Fibroblast of peridontal ligament (primary cell): Measurements from ENCODE around the gene MSLN.
"Not testable (repeated sequence)": the region's sequence is repeated elsewhere in the genome, so short reads cannot be mapped to it uniquely, and the experiment has no call there.

Experiments used
- DNase-seq: peaks from one replicate; pipeline ENCODE4 v3.0.0-alpha.2; 2010; ENCODE audit errors: extremely low read depth

MSLN gene

DNA sequence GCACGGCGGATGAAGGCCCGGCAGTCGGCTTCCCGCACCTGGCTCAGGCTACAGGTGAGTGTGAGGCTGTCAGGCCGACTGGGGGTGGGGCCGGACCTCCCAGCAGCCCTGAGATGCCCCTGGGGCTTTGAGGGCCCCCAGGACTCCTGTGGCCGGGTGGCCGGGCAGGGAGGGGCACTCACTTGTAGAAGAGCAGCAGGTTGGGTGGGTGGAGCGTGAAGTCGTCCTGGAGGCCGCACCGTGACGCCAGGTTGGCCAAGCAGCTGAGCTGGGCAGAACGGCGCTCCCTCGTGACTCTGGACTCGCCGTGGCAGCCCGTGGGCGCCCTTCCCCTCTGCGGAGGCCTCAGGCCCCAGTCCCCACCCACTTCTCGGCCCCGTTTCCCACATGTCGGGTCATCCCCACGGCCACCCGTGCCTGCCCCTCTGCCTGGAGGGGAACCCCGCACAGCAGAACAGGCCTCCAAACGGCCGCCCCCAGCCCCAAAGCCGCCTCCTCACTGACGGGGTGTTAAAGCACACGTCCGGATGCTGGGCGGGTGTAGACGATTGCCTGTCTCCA is 14.8 kb downstream of the MSLN start:
- no peak for DNase-seq

DNA sequence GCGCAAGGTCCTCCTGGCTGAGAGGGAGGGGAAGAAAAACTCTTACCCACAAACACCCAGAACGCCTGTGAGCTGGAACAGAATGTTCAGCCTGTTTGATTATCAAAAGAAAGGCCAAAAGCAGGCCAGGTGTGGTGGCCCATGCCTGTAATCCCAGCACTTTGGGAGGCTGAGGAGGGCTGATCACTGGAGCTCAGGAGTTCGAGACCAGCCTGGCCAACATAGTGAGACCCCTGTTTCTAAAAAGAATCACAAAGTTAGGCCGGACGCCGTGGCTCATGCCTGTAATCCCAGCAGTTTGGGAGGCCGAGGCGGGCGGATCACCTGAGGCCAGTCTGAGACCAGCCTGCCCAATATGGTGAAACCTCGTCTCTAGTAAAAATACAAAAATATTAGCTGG is 15.8 kb downstream of the MSLN start:
- DNase-seq, result not testable (repeated sequence)

DNA sequence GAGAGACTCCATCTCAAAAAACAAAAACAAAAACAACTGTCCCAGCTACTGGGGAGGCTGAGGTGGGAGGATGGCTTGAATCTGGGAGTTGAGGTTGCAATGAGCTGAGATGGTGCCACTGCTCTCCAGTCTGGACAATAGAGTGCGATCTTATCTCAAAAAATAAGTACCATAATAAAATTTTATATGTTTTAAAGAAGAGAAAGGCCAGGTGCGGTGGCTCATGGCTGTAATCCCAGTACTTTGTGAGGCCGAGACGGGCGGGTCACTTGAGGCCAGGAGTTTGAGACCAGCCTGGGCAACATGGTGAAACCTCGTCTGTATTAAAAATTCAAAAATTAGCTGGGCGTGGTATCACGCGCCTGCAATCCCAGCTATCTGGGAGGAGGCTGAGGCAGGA is 16.3 kb downstream of the MSLN start:
- no peak for DNase-seq

DNA sequence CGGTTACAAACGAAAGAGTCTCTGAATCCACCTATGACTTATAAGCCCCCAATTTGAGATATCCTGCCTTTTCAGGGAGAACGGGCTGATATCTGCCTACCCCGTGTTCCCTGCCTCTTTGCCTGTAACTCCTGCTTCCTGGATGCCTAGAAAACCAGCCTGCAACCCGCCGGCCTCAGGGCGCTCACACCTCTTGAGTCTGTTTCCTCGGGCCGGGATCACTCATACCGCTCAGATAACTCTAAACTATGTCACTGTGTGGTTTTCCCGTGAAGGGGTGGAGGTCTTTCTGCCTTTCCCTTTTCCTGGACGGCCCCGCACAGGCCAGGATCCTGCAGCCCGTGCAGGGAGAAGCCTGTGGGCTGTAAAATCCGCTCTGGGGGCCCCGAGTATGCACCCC is 17.3 kb downstream of the MSLN start:
- no peak for DNase-seq

DNA sequence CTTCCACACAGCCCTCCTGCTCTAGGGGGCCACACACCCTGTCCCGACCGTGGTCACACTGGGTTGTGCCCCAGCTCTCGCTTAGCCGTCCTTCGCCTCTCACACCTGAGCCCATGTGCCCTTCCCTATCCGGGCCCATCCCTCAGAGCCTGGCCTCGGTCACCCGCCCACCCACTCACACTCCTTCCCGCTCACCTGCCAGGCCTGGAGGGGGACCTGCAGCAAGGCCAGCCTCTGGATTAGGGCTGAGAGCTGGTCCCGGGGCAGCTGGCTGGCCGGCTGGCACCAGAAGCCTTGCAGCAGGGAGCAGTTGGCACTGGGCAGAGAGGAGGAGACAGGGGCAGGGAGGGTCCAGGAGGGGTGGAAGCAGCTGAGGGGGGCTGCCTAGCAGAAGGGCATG is 17.9 kb downstream of the MSLN start:
- DNase-seq, result no peak

DNA sequence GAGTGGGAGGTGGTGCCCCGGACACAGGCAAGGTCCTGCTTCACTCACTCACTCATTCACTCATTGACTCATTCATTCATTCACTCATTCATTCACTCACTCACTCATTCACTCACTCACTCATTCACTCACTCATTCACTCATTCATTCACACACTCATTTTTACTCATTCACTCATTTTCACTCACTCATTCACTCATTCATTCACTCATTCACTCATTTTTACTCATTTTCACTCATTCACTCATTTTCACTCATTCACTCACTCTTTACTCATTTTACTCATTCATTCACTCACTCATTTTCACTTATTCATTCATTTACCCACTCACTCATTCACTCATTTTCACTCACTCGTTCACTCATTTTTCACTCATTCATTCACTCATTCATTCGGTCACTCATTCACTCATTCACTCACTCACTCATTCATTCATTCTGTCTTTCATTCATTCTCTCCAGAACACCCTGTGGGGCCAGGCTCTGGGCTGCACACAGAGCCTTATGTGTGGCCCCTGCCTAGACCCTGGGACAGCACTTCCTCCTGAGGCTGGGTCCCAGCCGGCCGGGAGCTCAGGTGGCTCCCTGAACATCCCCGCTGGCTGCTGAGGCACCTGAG is 18.5 kb downstream of the MSLN start:
- no peak for DNase-seq

DNA sequence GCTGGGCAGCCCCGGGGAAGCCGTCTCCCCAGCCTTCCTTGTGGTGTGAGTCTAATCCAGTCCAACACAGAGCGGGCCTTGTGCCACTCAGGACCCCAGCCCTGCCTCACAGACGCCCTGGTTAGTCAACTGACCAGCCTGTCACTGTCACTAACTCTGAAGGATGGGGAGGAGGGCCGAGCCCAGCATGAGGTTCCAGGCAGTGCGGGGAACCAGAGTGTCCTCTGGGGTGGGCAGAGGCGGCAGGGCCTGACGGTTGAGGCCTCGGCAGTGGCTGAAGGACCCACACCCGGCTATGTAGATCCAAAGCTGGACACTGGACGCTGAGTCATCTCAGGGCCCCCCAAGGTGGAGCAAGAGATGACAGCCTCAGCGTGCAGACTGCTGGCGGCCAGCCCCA is 19.0 kb downstream of the MSLN start:
- DNase-seq, result no peak

DNA sequence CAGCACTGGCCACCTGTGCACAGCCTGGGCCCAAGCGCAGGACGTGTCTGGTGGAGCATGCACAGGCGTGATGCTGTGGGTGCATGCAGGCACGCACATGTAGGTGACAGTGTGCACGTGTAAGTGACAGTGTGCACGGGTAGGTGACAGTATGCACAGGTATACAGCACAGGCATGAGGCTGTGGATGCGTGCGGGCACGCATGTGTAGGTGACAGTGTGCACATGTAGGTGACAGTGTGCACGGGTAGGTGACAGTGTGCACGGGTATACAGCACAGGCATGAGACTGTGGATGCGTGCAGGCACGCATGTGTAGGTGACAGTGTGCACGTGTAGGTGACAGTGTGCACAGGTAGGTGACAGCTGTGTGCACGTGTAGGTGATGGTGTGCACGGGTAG is 19.8 kb downstream of the MSLN start:
- DNase-seq, result no peak

DNA sequence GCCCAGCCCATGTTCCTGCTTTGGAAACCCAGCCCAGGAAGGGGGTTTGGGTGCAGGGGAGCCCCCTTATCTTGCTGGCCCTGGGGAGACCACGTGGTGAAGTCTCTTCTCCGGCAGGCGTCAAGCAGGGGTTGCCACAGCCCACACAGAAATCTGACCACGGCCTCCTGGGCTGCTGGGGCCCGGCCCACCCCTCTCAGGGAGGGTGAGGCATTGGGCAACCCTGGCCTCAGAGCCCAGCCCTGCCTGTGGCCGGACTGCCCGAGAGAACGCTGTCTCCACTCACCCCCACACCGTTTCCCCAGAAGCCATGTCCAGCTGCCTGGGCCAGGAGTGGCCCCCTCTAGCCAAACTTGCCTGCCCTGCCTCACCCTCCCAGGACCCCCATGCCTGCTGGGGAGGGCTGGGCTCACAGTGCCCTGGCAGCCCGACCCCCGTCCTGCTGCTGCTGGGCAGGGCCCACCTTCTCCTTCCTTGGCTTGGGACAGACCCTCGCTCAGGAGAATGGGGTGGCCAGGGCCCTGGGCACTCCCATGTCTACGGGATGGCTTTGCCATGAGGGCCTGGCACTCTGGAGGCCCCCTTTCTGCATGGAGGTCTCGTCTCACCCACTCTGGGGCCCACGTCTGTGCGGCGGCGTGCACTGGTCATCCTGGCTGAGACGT is 20.9 kb downstream of the MSLN start:
- DNase-seq, result no peak

DNA sequence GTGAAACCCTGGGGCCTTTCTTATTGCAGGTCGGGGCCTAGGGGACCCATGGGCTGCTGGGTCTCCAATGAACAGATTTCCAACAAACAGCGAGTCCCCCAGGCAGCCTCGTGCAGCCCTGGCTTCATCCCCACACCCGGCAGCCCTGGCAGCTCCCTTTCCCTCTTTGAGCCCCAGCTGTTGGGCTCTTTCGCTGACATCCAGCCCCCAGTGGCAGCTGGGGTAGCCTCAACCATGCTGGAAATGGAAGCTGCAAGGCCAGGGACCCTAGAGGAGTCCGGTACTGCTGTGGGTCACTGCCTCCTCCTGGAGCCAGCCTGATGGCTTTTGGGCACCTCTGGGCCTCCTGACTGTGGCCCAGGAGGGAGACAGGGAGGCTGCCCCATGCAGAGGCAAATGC is 21.7 kb downstream of the MSLN start:
- DNase-seq, result no peak

DNA sequence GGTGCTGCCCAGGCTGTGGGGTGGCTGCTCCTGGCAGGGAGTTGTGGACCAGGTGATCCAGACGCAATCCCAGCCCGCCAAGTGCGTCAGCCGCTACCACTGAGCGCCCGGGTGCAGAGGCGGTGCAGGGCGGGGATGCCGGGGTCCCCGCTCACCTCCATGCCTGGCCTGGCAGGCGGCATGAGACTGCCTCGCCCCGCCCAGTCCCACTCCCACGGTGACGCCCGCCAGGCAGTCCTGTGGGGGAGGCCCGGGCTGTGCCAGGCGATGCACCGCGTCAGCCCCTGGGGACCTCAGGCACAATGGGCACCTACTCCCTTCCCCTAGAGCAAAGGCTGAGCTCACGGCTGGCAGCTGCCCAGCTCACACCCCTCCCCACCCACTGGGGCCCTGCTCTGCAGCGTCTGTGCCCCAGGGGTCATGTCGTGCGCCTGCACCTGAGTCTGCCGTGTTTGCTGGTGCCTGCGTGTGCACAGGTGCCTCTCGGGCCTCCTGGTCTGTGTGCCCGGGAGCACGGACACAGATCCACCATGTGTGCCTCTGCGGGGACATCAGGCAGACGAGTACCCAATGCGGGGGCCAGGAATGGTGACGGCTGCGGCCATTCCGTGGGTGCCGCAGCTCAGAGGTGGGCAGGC is 22.4 kb downstream of the MSLN start:
- no peak for DNase-seq

DNA sequence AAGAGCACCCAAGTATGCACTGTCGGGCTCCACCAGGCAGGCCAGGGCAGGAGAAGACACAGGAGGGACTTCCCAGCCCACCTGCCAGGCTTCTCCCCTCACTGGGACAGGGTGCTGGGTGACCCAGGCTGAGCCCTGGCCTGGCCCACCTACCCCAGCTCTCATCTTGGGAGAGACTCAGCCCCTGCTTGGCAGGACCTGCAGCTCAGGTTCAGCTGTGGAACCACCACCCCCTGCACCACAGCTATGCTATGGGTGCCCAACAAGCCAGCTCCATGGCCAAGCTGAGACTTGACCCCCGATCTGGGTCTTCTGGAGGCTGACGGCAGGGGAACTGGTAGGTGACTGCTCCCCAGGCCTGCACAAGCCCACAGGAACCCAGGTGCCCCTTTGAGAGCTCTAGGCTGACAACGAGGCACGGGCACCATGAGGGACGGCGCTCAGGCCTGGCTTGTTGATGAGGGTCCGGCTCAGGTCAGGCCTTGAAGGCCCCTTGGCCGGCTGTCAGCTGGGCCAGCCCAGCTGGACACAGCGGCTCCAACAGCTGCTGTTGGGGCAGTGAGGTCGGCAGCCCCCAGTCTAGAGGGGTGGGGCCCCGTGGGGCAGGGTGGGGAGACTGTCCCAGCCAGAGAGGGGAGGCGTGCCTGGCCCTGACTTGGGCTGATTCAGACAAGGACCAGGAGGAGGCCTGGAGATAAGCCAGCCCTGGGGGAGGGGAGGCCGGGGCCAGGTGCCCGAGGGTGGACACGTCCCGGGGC is 23.0 kb downstream of the MSLN start:
- no peak for DNase-seq

DNA sequence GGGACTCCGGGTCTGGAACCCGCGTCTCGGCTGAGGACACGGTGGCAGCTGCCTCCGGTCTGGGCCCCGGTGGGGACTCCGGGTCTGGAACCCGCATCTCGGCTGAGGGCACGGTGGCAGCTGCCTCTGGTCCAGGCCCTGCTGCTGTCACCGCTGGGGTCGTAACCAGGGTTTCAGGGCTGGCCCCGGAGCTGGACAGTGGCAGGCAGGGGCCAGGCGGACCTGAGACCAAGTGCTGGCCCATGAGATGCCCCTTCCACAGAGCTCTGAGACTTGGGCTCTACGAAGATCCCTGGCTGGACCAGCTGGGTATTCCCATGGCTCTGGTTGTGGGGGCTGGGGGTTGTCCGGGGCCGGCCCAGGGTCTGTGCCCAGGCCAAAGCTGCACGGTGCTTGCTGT is 23.9 kb downstream of the MSLN start:
- DNase-seq, result no peak

DNA sequence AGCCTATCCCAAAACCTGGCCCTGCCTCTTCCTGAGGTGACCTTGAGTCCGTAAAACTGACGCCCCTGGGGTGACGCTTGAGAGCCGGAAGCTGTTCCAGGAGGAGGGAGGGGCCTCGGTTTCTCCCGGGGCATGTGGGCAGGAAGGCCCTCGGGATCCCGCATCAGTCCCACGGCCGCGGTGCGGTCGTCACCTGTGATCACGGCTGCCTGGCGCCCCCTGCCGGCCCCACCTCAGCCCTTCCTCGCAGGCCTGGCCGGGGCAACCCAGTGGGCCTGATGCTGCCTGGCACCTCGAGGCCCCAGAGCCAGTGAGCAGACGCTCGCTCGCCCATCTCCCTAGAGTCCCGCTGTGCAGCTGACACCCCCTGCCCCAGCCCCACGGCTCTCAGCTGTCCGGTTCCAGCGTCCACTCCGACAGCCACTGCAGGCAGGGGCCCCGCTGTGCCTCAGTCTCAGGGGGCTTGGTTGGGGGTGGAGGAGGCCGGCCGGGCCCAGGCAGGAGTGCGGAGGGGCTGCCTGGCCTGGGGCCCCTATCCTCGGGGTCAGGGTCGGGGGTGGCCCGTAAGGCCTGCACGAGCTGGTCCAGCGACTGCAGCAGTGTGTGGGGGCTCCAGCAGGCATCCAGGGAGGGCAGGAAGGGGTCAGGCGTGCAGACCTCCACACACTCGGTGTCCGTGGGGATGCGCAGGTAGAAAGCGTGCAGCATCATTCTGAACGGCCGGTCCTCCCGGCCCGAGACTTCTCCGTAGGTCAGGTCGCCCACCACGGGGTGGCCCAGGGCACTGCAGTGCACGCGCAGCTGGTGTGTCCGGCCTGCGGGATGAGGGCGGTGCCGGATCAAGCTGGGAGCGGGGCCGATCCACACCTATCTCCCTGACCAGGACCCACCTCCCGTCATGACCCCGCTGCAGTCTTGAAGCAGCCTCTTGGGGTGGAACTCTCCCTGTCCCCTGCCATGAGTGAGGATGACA is 25.3 kb downstream of the MSLN start:
- DNase-seq, result peak; percentile 25

DNA sequence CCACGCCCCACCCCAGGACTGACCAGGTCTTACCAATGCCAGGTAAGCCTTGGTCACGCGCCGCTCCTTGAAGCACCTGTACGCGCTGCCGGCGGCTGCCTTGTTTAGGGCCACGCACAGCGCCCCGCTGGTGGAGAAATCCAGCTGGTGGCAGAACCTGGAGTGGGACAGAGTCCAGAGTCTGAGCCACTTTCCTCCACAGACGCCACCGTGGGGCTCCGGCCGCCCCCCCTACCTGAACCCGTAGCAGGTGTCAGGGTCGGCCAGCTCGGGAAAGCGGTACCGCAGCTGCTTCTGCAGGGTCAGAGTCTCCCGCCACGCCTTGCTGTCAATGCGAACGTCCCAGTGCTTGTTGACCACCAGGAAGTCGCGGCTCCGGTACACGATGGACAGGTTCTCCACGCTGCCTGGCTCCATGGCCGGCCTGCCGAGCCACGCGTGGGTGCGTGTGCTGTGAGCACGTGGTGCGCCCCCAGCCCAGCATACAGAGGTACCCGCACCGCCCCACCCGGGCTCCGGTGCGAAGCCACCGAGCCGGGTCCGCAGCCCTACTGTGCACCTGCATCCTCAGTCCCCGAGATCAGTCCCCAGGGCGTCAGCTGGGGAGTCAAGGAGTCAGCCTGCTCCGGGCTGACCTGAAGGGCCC is 26.9 kb downstream of the MSLN start:
- no peak for DNase-seq

DNA sequence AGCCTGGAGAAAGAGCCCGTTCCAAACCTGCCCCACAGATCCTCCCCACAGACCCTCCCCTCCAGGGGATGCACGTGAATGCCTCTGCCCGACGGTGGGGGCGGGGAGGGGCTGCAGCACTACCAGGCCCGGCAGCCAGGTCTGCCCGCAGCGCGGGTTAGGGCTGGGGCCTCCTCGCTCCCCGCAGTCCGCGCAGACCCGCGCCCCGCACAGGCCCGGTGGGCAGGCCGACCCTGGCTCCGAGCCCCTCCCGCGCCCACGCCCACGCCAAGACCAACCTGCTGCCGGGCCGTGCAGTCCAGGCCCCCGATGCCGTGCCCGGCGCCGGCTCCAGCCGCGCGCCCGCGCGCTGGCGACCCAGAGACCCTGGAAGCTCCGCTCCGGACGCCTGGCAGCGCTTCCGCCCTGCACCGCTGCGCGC is 27.5 kb downstream of the MSLN start, which contains the start of gene RPUSD1:
Gene RPUSD1, minus strand, starts transcription at position 404 of the 421 bp plus-strand sequence. CDS start 644 bp downstream, outside the sequence.
- DNase-seq, result no peak

DNA sequence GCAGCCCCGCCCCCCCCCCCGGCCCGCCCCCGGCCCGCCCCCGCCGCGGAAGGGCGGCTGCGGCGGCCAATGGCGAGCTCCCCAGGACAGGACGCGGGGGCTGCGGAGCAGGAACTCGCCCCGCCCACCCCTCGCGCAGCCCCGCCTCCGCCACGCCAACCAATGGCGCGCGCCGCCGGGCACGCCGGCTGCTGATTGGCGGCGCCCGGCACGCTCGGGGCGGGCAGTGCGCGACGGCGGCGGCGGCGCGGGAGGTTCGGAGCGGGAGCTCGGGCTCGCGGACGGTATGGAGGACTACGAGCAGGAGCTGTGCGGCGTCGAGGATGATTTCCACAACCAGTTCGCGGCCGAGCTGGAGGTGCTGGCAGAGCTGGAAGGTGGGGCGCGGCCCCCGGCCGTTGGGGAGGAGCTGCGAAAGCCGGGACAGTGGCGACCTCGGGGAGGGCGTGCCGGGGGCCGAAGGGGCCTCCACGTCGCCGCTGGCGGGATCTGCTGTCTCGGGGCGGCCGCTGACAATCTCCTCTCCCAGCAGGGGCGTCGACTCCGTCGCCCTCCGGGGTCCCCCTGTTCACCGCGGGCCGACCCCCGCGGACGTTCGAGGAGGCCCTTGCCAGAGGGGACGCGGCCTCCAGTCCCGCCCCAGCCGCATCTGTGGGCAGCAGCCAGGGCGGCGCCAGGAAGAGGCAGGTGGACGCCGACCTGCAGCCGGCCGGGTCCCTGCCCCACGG is 28.0 kb downstream of the MSLN start, which contains the start of gene CHTF18:
Gene CHTF18, plus strand, starts transcription at position 222 of the 728 bp plus-strand sequence. Its CDS starts 65 bp downstream, at position 287.
- peak; percentile 80 for DNase-seq

DNA sequence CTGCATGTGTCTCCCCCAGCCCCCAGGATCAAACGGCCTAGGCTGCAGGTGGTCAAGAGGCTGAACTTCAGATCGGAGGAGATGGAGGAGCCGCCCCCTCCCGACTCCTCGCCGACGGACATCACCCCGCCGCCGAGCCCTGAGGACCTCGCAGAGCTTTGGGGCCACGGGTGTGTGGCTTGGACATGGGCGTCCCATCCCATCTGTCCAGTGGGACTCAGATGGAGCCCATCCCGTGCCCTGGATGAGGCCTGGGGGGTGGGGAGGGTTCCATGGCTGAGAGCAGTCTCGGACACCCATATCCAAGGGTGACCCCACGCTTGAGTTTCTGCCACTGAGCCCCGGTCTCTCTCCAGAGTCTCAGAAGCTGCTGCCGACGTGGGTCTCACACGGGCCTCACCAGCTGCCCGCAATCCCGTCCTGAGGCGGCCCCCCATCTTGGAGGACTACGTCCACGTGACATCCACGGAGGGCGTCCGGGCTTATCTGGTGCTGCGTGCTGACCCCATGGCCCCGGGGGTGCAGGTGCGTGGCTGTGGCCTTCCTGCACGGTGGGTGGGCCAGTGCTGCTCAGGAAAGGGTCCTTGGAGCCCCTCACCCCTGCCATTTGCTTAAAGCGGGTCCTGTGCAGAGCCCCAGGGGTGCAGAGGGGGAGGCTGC is 28.8 kb downstream of the MSLN start:
- DNase-seq, result no peak

DNA sequence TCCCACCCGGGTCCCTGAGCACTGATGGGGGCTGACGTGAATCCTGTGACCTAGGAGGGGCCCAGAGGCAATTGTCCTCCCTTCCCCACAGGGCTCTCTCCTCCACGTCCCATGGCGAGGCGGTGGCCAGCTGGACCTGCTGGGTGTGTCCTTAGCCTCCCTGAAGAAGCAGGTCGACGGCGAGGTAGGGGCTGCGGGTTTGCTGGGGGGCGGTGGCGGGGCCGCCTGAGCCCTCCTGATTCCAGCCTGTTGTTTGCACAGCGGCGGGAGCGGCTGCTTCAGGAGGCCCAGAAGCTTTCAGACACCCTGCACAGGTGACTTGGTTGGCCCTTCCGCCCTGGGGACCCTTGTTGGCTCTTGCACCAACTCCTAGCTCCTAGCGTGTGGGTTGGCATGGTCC is 29.6 kb downstream of the MSLN start:
- DNase-seq, result no peak
